Spinal cord (tissue), 4 donors: ENCODE results near the gene HOXD12. TPM values are rescaled to one million over a fixed set of nuclear protein-coding genes. Genes with fewer than 3 reads are reported as not detected.

Experiments used
- polyA plus RNA-seq, 2 donors: library from polyadenylated mRNA; unstranded; fragments of 120-200 nt; gene quantifications; one replicate each; pipeline ENCODE4 v1.2.1, GENCODE V29; 2013; ENCODE audit not compliant: insufficient read length in 2 of 2
- small RNA-seq: library from RNA; depleted of rRNA; stranded (forward); fragments of <200 nt; gene quantifications from one replicate; pipeline ENCODE3, GENCODE V24; 2014; ENCODE audit warnings: low replicate concordance
- total RNA-seq, 2 donors: library from RNA; depleted of rRNA in 1 of 2; stranded (reverse); fragments of 120-200 nt in 1 of 2; fragments of >200 nt in 1 of 2; gene quantifications; one replicate each; pipeline versions ENCODE4 v1.2.3 to v1.2.4, GENCODE V29; 2013 to 2014

Gene HOXD12
- total and polyA plus RNA-seq, 4 donors = not detected

Small RNA genes lying within 50 kb of the gene (small RNA-seq; reads per million reads assigned to genes)
- 171,554 reads per million, percentile 100 among the genes with 10 or more reads in this experiment for gene MIR10B

Other genes with a start within 250 kb of the HOXD12 start
- gene LNPK, start 97.5 kb upstream of the HOXD12 start, total RNA-seq = 10 to 100 TPM; 38.7 to 72.8 TPM
- gene LNPK, start 97.5 kb upstream of the HOXD12 start, polyA plus RNA-seq = 10 to 100 TPM; 26.2 to 40.6 TPM
- gene EVX2, start 15.8 kb upstream of the HOXD12 start, total RNA-seq = under 1 TPM; 0.17 to 0.59 TPM
- gene EVX2, start 15.8 kb upstream of the HOXD12 start, polyA plus RNA-seq = 1 to 10 TPM in 1 of 2 donors, under 1 TPM in 1; 0.74 to 1.1 TPM
- gene HOXD13, start 7.1 kb upstream of the HOXD12 start, total RNA-seq = under 1 TPM in 1 of 2 donors, not detected in 1; 0.10 TPM
- not detected for gene HOXD13, start 7.1 kb upstream of the HOXD12 start, polyA plus RNA-seq
- gene HOXD11, start 7.5 kb downstream of the HOXD12 start, total RNA-seq = 1 to 10 TPM in 1 of 2 donors, not detected in 1; 1.4 TPM
- under 1 TPM; 0.39 to 0.51 TPM for gene HOXD11, start 7.5 kb downstream of the HOXD12 start, polyA plus RNA-seq
- gene HOXD10, start 17.0 kb downstream of the HOXD12 start, total RNA-seq = 10 to 100 TPM in 1 of 2 donors, not detected in 1; 15.5 TPM
- gene HOXD10, start 17.0 kb downstream of the HOXD12 start, polyA plus RNA-seq = under 1 TPM; 0.92 to 0.98 TPM
- gene HOXD9, start 22.9 kb downstream of the HOXD12 start, total RNA-seq = 1 to 10 TPM in 1 of 2 donors, under 1 TPM in 1; 0.22 to 3.2 TPM
- gene HOXD9, start 22.9 kb downstream of the HOXD12 start, polyA plus RNA-seq = 1 to 10 TPM; 3.0 to 3.2 TPM
- gene HOXD8, start 29.9 kb downstream of the HOXD12 start, total RNA-seq = 10 to 100 TPM; 10.5 to 12.9 TPM
- 10 to 100 TPM; 29.9 to 42.7 TPM for gene HOXD8, start 29.9 kb downstream of the HOXD12 start, polyA plus RNA-seq
- 1 to 10 TPM; 3.9 to 9.0 TPM for gene HOXD4, start 51.8 kb downstream of the HOXD12 start, total RNA-seq
- gene HOXD4, start 51.8 kb downstream of the HOXD12 start, polyA plus RNA-seq = 10 to 100 TPM; 15.7 to 19.8 TPM
- gene HOXD3, start 57.5 kb downstream of the HOXD12 start, total RNA-seq = 10 to 100 TPM in 1 of 2 donors, 1 to 10 TPM in 1; 7.3 to 11.2 TPM
- gene HOXD3, start 57.5 kb downstream of the HOXD12 start, polyA plus RNA-seq = 10 to 100 TPM; 18.1 to 23.0 TPM
- 1 to 10 TPM in 1 of 2 donors, under 1 TPM in 1; 0.66 to 2.7 TPM for gene HOXD1, start 88.9 kb downstream of the HOXD12 start, total RNA-seq
- gene HOXD1, start 88.9 kb downstream of the HOXD12 start, polyA plus RNA-seq = 1 to 10 TPM; 5.1 to 5.6 TPM
- gene MTX2, start 169.6 kb downstream of the HOXD12 start, total RNA-seq = 10 to 100 TPM; 34.1 to 42.9 TPM
- gene MTX2, start 169.6 kb downstream of the HOXD12 start, polyA plus RNA-seq = 100 to 1,000 TPM in 1 of 2 donors, 10 to 100 TPM in 1; 94.7 to 102 TPM